ENCODE results near the gene AKT3. TPM values are rescaled to one million over a fixed set of nuclear protein-coding genes. Genes with fewer than 3 reads are reported as not detected.
"Not testable (repeated sequence)": the region's sequence is repeated elsewhere in the genome, so short reads cannot be mapped to it uniquely, and the experiment has no call there.

AKT3 gene
- total and polyA plus RNA-seq, 7 donors, result 2.1 to 105 (median 66.4) TPM

DNA sequence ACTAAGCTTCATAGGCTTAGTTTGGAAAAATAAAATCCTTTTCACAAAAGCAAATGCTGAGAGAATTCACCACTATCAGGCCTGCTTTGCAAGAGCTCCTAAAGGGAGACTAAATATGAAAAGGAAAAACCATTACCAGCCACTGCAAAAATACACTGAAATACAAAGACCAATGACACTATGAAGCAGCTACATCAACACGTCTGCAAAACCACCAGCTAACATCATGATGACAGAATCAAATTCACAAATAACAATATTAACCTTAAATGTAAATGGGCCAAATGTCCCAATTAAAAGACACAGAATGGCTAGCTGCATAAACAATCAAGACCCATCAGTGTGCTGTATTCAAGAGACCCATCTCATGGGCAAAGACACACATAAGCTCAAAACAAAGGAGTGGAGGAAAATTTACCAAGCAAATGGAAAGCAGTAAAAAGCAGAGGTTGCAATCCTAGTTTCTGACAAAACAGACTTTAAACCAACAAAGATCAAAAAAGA lies 28.8 kb downstream of the AKT3 start:
- H3K4me3 ChIP-seq, result no peak overlapping the region
- DNase-seq, result no peak
- no peak overlapping the region for H3K27ac ChIP-seq
- intact Hi-C loops (cut with DNase I), result no loop called here
- WGBS, 2 donors, result 90 to 93% methylated on average over 1 of the region's 1 CpG
- peaks cover 0 to 8% (median 0%) of the 10 kb centered on the region in 4 donors for H3K36me3 ChIP-seq
- peaks cover 0 to 2% (median 0%) of the 10 kb centered on the region in 4 donors for H3K9me3 ChIP-seq
- no peaks in the 10 kb centered on the region for H3K4me1 ChIP-seq
- no peaks in the 10 kb centered on the region for H3K27me3 ChIP-seq
- TF ChIP-seq, protein P1, sequence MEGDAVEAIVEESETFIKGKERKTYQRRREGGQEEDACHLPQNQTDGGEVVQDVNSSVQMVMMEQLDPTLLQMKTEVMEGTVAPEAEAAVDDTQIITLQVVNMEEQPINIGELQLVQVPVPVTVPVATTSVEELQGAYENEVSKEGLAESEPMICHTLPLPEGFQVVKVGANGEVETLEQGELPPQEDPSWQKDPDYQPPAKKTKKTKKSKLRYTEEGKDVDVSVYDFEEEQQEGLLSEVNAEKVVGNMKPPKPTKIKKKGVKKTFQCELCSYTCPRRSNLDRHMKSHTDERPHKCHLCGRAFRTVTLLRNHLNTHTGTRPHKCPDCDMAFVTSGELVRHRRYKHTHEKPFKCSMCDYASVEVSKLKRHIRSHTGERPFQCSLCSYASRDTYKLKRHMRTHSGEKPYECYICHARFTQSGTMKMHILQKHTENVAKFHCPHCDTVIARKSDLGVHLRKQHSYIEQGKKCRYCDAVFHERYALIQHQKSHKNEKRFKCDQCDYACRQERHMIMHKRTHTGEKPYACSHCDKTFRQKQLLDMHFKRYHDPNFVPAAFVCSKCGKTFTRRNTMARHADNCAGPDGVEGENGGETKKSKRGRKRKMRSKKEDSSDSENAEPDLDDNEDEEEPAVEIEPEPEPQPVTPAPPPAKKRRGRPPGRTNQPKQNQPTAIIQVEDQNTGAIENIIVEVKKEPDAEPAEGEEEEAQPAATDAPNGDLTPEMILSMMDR (IDR thresholded peaks at IDR 0.05), result no peak
- no peak for TF ChIP-seq POLR2AphosphoS5 (IDR thresholded peaks at IDR 0.05)
- TF ChIP-seq EP300 (IDR thresholded peaks at IDR 0.05), result no peak
- no peak for TF ChIP-seq POLR2A (IDR thresholded peaks at IDR 0.05)

DNA sequence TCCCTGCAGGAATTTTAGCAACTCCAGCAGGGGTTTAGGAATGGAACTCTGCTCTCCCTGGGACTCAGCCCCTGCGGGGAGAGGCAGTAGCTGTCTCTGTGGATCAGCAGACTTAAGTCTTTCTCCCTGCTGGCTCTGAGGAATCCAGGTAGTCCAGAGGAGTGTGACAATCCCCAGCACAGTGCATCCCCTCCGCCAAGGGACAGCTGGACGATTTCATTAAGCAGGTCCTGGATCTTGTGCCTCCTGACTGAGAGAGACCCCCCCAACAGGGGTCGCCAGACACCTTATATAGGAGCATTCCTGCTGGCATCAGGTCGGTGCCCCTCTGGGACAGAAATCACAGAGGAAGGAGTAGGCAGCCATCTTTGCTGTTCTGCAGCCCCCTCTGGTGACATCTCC lies 30.6 kb downstream of the AKT3 start:
- Histone ChIP-seq H3K4me1 (no peaks in the 10 kb centered on the region), H3K27me3 (no peaks in the 10 kb centered on the region), H3K36me3 (peaks cover 0 to 8% (median 0%) of the 10 kb centered on the region in 4 donors), H3K9me3 (peaks cover 0 to 3% (median 1%) of the 10 kb centered on the region in 4 donors), H3K27ac (no peak overlapping the region), H3K4me3 (no peak overlapping the region)
- no peak for DNase-seq
- 74 to 88% methylated on average over 5 of the region's 5 CpGs for WGBS, 2 donors
- TF ChIP-seq, protein P1 (IDR thresholded peaks at IDR 0.05), result no peak
- no peak for TF ChIP-seq POLR2A (IDR thresholded peaks at IDR 0.05)
- TF ChIP-seq POLR2AphosphoS5 (IDR thresholded peaks at IDR 0.05), result no peak
- TF ChIP-seq EP300 (IDR thresholded peaks at IDR 0.05), result no peak
- intact Hi-C loops (cut with DNase I), result no loop called here

DNA sequence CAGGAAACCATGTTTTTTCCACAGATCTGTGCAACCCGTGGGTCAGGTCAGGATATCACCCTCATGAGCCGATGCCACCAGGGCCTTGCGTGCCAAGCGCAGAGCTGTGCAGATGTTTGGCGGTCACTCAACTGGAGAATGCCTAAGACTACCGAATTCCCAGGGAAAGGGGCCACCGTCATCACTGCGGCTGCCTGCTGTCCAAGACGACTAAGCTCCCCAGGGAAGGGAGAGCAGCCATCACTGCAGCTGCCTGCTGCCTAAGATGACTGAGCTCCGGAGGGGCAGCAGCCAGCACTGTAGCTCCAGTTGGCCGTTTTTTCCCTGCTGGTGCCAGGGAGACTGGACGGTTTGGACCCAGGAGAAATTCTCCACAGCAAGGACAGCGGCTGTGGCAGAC lies 31.1 kb downstream of the AKT3 start:
- Histone ChIP-seq H3K9me3 (peaks cover 0 to 3% (median 1%) of the 10 kb centered on the region in 4 donors), H3K4me1 (no peaks in the 10 kb centered on the region), H3K27ac (no peak overlapping the region), H3K36me3 (peaks cover 0 to 8% (median 0%) of the 10 kb centered on the region in 4 donors), H3K27me3 (no peaks in the 10 kb centered on the region), H3K4me3 (no peak overlapping the region)
- intact Hi-C loops (cut with DNase I), result no loop called here
- TF ChIP-seq, protein P1 (IDR thresholded peaks at IDR 0.05), result no peak
- TF ChIP-seq EP300 (IDR thresholded peaks at IDR 0.05) (no peak), POLR2AphosphoS5 (IDR thresholded peaks at IDR 0.05) (no peak), POLR2A (IDR thresholded peaks at IDR 0.05) (no peak)
- 92 to 93% methylated on average over 13 of the region's 13 CpGs for WGBS, 2 donors
- DNase-seq, result no peak

DNA sequence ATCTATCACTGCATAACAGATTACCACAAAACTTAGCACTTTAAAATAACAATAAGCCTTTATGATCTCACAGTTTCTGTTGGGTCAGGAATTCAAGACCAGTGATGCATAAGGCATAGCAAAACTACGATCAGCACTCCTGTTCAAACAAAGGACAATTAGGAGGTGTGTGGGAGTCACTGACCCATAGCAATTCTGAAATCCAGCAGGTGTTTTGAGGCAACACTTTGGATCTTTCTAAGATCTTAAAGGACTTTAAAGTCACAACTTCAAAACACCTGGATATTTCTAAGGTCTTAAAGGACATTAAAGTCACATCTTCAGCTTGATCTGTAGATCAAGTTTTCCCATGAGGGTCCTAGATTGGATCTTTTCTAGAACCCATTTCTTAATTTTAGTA lies 35.3 kb downstream of the AKT3 start:
- intact Hi-C loops (cut with DNase I), result no loop called here
- DNase-seq, result no peak
- TF ChIP-seq POLR2AphosphoS5 (IDR thresholded peaks at IDR 0.05), result no peak
- TF ChIP-seq POLR2A (IDR thresholded peaks at IDR 0.05), result no peak
- TF ChIP-seq, protein P1 (IDR thresholded peaks at IDR 0.05), result no peak
- TF ChIP-seq EP300 (IDR thresholded peaks at IDR 0.05), result no peak
- Histone ChIP-seq H3K36me3 (peaks cover 0 to 8% (median 0%) of the 10 kb centered on the region in 4 donors), H3K4me1 (no peaks in the 10 kb centered on the region), H3K9me3 (peaks cover 0 to 3% (median 0%) of the 10 kb centered on the region in 4 donors), H3K4me3 (no peak overlapping the region), H3K27me3 (no peaks in the 10 kb centered on the region), H3K27ac (no peak overlapping the region)
- WGBS, 2 donors, result 51 to 76% methylated on average over 1 of the region's 1 CpG

DNA sequence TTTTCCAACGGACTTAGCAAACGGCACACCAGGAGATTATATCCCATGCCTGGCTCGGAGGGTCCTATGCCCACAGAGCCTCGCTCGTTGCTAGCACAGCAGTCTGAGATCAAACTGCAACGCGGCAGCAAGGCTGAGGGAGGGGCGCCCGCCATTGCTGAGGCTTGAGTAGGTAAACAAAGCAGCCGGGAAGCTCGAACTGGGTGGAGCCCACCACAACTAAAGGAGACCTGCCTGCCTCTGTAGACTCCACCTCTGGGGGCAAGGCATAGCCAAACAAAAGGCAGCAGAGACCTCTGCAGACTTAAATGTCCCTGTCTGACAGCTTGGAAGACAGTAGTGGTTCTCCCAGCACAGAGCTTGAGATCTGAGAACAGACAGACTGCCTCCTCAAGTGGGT lies 42.7 kb downstream of the AKT3 start:
- H3K9me3 ChIP-seq; H3K27me3 ChIP-seq; H3K4me3 ChIP-seq; H3K27ac ChIP-seq; intact Hi-C loops (cut with DNase I); H3K4me1 ChIP-seq; DNase-seq; H3K36me3 ChIP-seq: not testable (repeated sequence)
- 79 to 89% methylated on average over 11 of the region's 11 CpGs for WGBS, 2 donors

Measured in sigmoid colon (tissue), 7 donors.